COLO668 (cell line): ENCODE data around the gene GZMM.
A peak's percentile ranks its signal among the peaks of the same experiment; 100 is the strongest.

Experiments
- DNase-seq: peaks from one replicate; lab custom pipeline; 2025; ENCODE audit not compliant: unreplicated experiment; lab: John Stamatoyannopoulos, UW

Gene GZMM

GRCh38 chr19:558770-559439 lies 15.1 kb downstream of the GZMM start:
- no peak for DNase-seq

- DNase-seq, result no peak
Observed at GRCh38 chr19:560121-560520, 16.3 kb downstream of the GZMM start.

- no peak for DNase-seq
Observed at GRCh38 chr19:566403-566802, 22.6 kb downstream of the GZMM start.

GRCh38 chr19:566844-567243 lies 23.0 kb downstream of the GZMM start:
- no peak for DNase-seq

- no peak for DNase-seq
Observed at GRCh38 chr19:567296-567900, 23.5 kb downstream of the GZMM start.

- DNase-seq, result no peak
Observed at GRCh38 chr19:570251-570686, 26.4 kb downstream of the GZMM start.

GRCh38 chr19:570937-571565 lies 27.2 kb downstream of the GZMM start:
- DNase-seq, result peak; percentile 81

GRCh38 chr19:571566-571974 lies 27.7 kb downstream of the GZMM start:
- DNase-seq, result peak; percentile 54

GRCh38 chr19:572140-572742 lies 28.4 kb downstream of the GZMM start, which contains the start of gene BSG:
Gene BSG (plus strand): TSS chr19:572596. CDS start chr19:572635, 39 bp downstream.
- DNase-seq, result peak; percentile 99

GRCh38 chr19:572743-573518 lies 29.1 kb downstream of the GZMM start:
- DNase-seq, result peak; percentile 50

GRCh38 chr19:573519-573825 lies 29.6 kb downstream of the GZMM start:
- no peak for DNase-seq

GRCh38 chr19:574658-575526 lies 31.0 kb downstream of the GZMM start:
- peak; percentile 57 for DNase-seq

- peak; percentile 16 for DNase-seq
Observed at GRCh38 chr19:575527-576506, 32.0 kb downstream of the GZMM start.

GRCh38 chr19:576768-577438 lies 33.0 kb downstream of the GZMM start:
- no peak for DNase-seq

GRCh38 chr19:577439-578392 lies 33.9 kb downstream of the GZMM start:
- DNase-seq, result no peak

- DNase-seq, result no peak
Observed at GRCh38 chr19:579111-579841, 35.4 kb downstream of the GZMM start.

GRCh38 chr19:579842-580155 lies 35.9 kb downstream of the GZMM start:
- no peak for DNase-seq
